OCI-LY3 (cell line): ENCODE data around the gene APOA5.

Experiments
- H2AFZ ChIP-seq: fragments of 200-600, 300-600 bp; shearing (Covaris generic); 2 replicates; pipeline ENCODE4 v1.6.0; 2014; ENCODE audit warnings: antibody characterized with exemption, low read depth, low read length
- H3K27ac ChIP-seq: fragments of 200-600, 300-600 bp; sonication (generic); 2 replicates; pipeline ENCODE4 v1.5.1; 2014; ENCODE audit warnings: mild to moderate bottlenecking, low read length, moderate library complexity, mixed read lengths
- H3K27me3 ChIP-seq: fragments of 200-600, 300-600 bp; sonication (generic); 2 replicates; pipeline ENCODE4 v1.6.1; 2014; ENCODE audit warnings: low read depth, low read length, mixed read lengths
- H3K36me3 ChIP-seq: fragments of 200-600, 300-600 bp; sonication (generic); replicated peaks from 2 replicates; pipeline ENCODE3; 2014; ENCODE audit warnings: low read depth, low read length, mixed read lengths
- H3K4me1 ChIP-seq: fragments of 300-600, 200-600 bp; sonication (generic); 2 replicates; pipeline ENCODE4 v1.6.1; 2014; ENCODE audit warnings: low read length, mixed read lengths
- H3K4me2 ChIP-seq: fragments of 200-600, 300-600 bp; sonication (generic); 2 replicates; pipeline ENCODE4 v1.6.1; 2014; ENCODE audit warnings: low read length, mixed read lengths
- H3K4me3 ChIP-seq: fragments of 300-600, 200-600 bp; sonication (generic); 2 replicates; pipeline ENCODE4 v1.5.1; 2014; ENCODE audit warnings: antibody characterized with exemption, mild to moderate bottlenecking, low read length, moderate library complexity
- H3K79me2 ChIP-seq: fragments of 300-600, 200-600 bp; shearing (Covaris generic); 2 replicates; pipeline ENCODE4 v1.6.1; 2014; ENCODE audit warnings: mild to moderate bottlenecking, low read length, mixed read lengths
- H3K9ac ChIP-seq: fragments of 300-600, 200-600 bp; shearing (Covaris generic); 2 replicates; pipeline ENCODE4 v1.6.0; 2014; ENCODE audit warnings: mild to moderate bottlenecking, low read length, moderate library complexity
- H3K9me3 ChIP-seq: fragments of 200-600, 300-600 bp; shearing (Covaris generic); 2 replicates; pipeline ENCODE4 v1.6.1; 2014; ENCODE audit warnings: low read length, mixed read lengths; ENCODE audit not compliant: insufficient read depth
- H4K20me1 ChIP-seq: fragments of 200-600, 300-600 bp; sonication (generic); 2 replicates; pipeline ENCODE4 v1.6.1; 2016; ENCODE audit warnings: low read length, mixed read lengths; ENCODE audit not compliant: insufficient read depth
- CTCF ChIP-seq: fragments of 200-600, 300-600 bp; sonication (generic); IDR thresholded peaks from 2 replicates; pipeline ENCODE4 v1.5.1; 2014; ENCODE audit warnings: antibody characterized with exemption, low read length, low read depth
- EZH2phosphoT487 ChIP-seq: fragments of 200-600 bp; shearing (Covaris generic); IDR thresholded peaks from 2 replicates; pipeline ENCODE4 v1.6.1; 2018; ENCODE audit warnings: antibody characterized with exemption, mixed run types, low read depth

APOA5 gene

GRCh38 chr11:116790167-116791001, 1.3 kb downstream of the APOA5 start:
- Histone ChIP-seq H3K27ac (no peak overlapping the region), H2AFZ (no peak overlapping the region), H4K20me1 (no peaks in the 10 kb centered on the region), H3K79me2 (peaks cover 13% of the 10 kb centered on the region), H3K4me3 (no peak overlapping the region), H3K36me3 (peaks cover 6% of the 10 kb centered on the region), H3K9me3 (no peaks in the 10 kb centered on the region), H3K4me1 (peaks cover 14% of the 10 kb centered on the region), H3K27me3 (no peaks in the 10 kb centered on the region), H3K9ac (no peak overlapping the region), H3K4me2 (no peak overlapping the region)
- no peak for TF ChIP-seq CTCF
- TF ChIP-seq EZH2phosphoT487 = no peak

GRCh38 chr11:116788975-116789374, 2.7 kb downstream of the APOA5 start:
- no peak overlapping the region for H2AFZ ChIP-seq
- no peaks in the 10 kb centered on the region for H3K27me3 ChIP-seq
- H4K20me1 ChIP-seq = no peaks in the 10 kb centered on the region
- peaks cover 20% of the 10 kb centered on the region for H3K36me3 ChIP-seq
- peaks cover 14% of the 10 kb centered on the region for H3K4me1 ChIP-seq
- TF ChIP-seq EZH2phosphoT487 (no peak), CTCF (no peak)
- H3K9ac ChIP-seq = no peak overlapping the region
- H3K27ac ChIP-seq = no peak overlapping the region
- H3K79me2 ChIP-seq = peaks cover 13% of the 10 kb centered on the region
- 0 out of 2 replicates have a peak overlapping the region, but pooled peaks have one; percentile 84 for H3K4me3 ChIP-seq
- no peaks in the 10 kb centered on the region for H3K9me3 ChIP-seq
- H3K4me2 ChIP-seq = peak overlapping the region; percentile 95; the same call in 1 of the 2 replicates

GRCh38 chr11:116788534-116788933, 3.1 kb downstream of the APOA5 start:
- Histone ChIP-seq H3K4me2 (peak overlapping the region; percentile 95), H3K27ac (no peak overlapping the region), H3K4me3 (peak overlapping the region; percentile 84), H3K27me3 (no peaks in the 10 kb centered on the region), H3K9ac (peak overlapping the region; percentile 77), H3K9me3 (no peaks in the 10 kb centered on the region), H3K4me1 (peaks cover 14% of the 10 kb centered on the region), H3K79me2 (peaks cover 13% of the 10 kb centered on the region), H3K36me3 (peaks cover 22% of the 10 kb centered on the region), H4K20me1 (no peaks in the 10 kb centered on the region), H2AFZ (peak overlapping the region; percentile 79)
- TF ChIP-seq CTCF = no peak
- TF ChIP-seq EZH2phosphoT487 = no peak

- H2AFZ ChIP-seq = peak within 1 kb of the TSS; percentile 79
- H3K79me2 ChIP-seq = peaks cover 13% of the 10 kb centered on the region
- no peak within 1 kb of the TSS for H3K27ac ChIP-seq
- H3K9ac ChIP-seq = peak within 1 kb of the TSS; percentile 77
- TF ChIP-seq CTCF = no peak
- TF ChIP-seq EZH2phosphoT487 = no peak
- H3K4me1 ChIP-seq = peaks cover 14% of the 10 kb centered on the region
- H3K9me3 ChIP-seq = no peaks in the 10 kb centered on the region
- peak within 1 kb of the TSS; percentile 95 for H3K4me2 ChIP-seq
- no peaks in the 10 kb centered on the region for H3K27me3 ChIP-seq
- no peaks in the 10 kb centered on the region for H4K20me1 ChIP-seq
- H3K4me3 ChIP-seq = peak within 1 kb of the TSS; percentile 84
- H3K36me3 ChIP-seq = peaks cover 28% of the 10 kb centered on the region
Measured at GRCh38 chr11:116787786-116788486, 3.7 kb downstream of the APOA5 start, which contains the start of gene ZPR1. Gene ZPR1, minus strand, starts transcription at chr11:116788023. Its CDS starts 33 bp downstream, at chr11:116787990.
